Lower leg skin (tissue), 4 donors: ENCODE results near the gene HASPIN. TPM values are rescaled to one million over a fixed set of nuclear protein-coding genes. Genes with fewer than 3 reads are reported as not detected.

Experiments
- DNase-seq, 2 donors: peaks; one replicate each; pipeline ENCODE4 v3.0.0-alpha.2; 2019; ENCODE audit warnings: low spot score in 2 of 2
- H3K4me3 ChIP-seq: fragments of 200-600 bp; sonication (generic); 2 replicates; pipeline ENCODE4 v1.5.1; 2017; ENCODE audit warnings: mild to moderate bottlenecking, low read depth; ENCODE audit not compliant: poor library complexity, severe bottlenecking
- CTCF ChIP-seq, 3 donors: fragments of 450-650 bp; IDR thresholded peaks; one replicate each; pipeline ENCODE4 v1.5.1; 2016; ENCODE audit warnings: antibody characterized with exemption in 3 of 3, mild to moderate bottlenecking in 3 of 3, moderate library complexity in 2 of 3
- POLR2A ChIP-seq, 2 donors: fragments of 450-650 bp; IDR thresholded peaks; one replicate each; pipeline ENCODE4 v1.6.1; 2016 to 2017; ENCODE audit warnings: antibody characterized with exemption in 2 of 2, mild to moderate bottlenecking in 1 of 2, moderate library complexity in 1 of 2
- WGBS, 2 donors: methylation state at CpG; one replicate each; pipeline ENCODE4 v1.1.5; 2018; 5-methylcytosine and 5-hydroxymethylcytosine counted together
- intact Hi-C: fragments of 100-400 bp; cut with DNase I; formaldehyde crosslinking; loops from one replicate; pipeline ENCODE4 v1.15.0; 2023; ENCODE audit warnings: low total_unique reads
- total RNA-seq, 4 donors: library from RNA; depleted of rRNA; stranded (reverse); fragments of >200 nt; gene quantifications; one replicate each; pipeline ENCODE4 v1.1.0, GENCODE V29; 2016

HASPIN gene
- total RNA-seq, 4 donors from 2014 or later: 0.81 to 1.6 (median 1.4) TPM

- no peak for DNase-seq
- H3K4me3 ChIP-seq: no peak overlapping the region
- intact Hi-C loops: no loop called here
- WGBS, 2 donors: 59% methylated on average over 5 of the region's 5 CpGs
- TF ChIP-seq CTCF (IDR thresholded peaks at IDR 0.05): no peak
- no peak for TF ChIP-seq POLR2A (IDR thresholded peaks at IDR 0.05)
These were observed 12.7 kb upstream of the HASPIN start for GRCh38 chr17:3710951-3711383.

GRCh38 chr17:3712811-3713463, 10.8 kb upstream of the HASPIN start:
- intact Hi-C loops: no loop called here
- no peak for DNase-seq
- no peak overlapping the region for H3K4me3 ChIP-seq
- 81 to 85% methylated on average over 13 of the region's 13 CpGs for WGBS, 2 donors
- TF ChIP-seq CTCF (IDR thresholded peaks at IDR 0.05) (no peak), POLR2A (IDR thresholded peaks at IDR 0.05) (no peak)

GRCh38 chr17:3715296-3715695, 8.4 kb upstream of the HASPIN start:
- whole genome bisulfite sequencing, 2 donors: 91 to 95% methylated on average over 8 of the region's 8 CpGs
- intact Hi-C loops: no loop called here
- no peak overlapping the region for H3K4me3 ChIP-seq
- TF ChIP-seq POLR2A (IDR thresholded peaks at IDR 0.05) (no peak), CTCF (IDR thresholded peaks at IDR 0.05) (no peak)
- DNase-seq: no peak

- intact Hi-C loops: no loop called here
- WGBS, 2 donors: 82 to 90% methylated on average over 4 of the region's 4 CpGs
- H3K4me3 ChIP-seq: no peak overlapping the region
- no peak for TF ChIP-seq POLR2A (IDR thresholded peaks at IDR 0.05)
- DNase-seq: no peak
These were observed 5.5 kb upstream of the HASPIN start for GRCh38 chr17:3718201-3718600.

- no peak for DNase-seq
These were observed 4.4 kb upstream of the HASPIN start for GRCh38 chr17:3719265-3719664.

GRCh38 chr17:3722716-3723115, 987 bp upstream of the HASPIN start:
- WGBS, 2 donors: 19 to 29% methylated on average over 6 of the region's 6 CpGs
- H3K4me3 ChIP-seq: no peak overlapping the region
- intact Hi-C loops: no loop called here
- TF ChIP-seq CTCF (IDR thresholded peaks at IDR 0.05) (no peak), POLR2A (IDR thresholded peaks at IDR 0.05) (no peak)
- DNase-seq: no peak

More at GRCh38 chr17:3719265-3719664, 4.4 kb upstream of the HASPIN start:
- no peak overlapping the region for H3K4me3 ChIP-seq
- intact Hi-C loops: no loop called here
- TF ChIP-seq CTCF (IDR thresholded peaks at IDR 0.05) (no peak), POLR2A (IDR thresholded peaks at IDR 0.05) (no peak)
